GM20000 (cell line): Measurements from ENCODE around the gene ADCY5.

Experiments used
- DNase-seq: peaks from one replicate; pipeline ENCODE4 v3.0.0; 2012; ENCODE audit warnings: low spot score
- CTCF ChIP-seq: IDR thresholded peaks from 2 replicates; pipeline ENCODE4 v1.5.1; 2012; ENCODE audit warnings: mild to moderate bottlenecking, control low read depth; ENCODE audit errors: extremely low read depth, missing control alignments

Gene ADCY5

DNA sequence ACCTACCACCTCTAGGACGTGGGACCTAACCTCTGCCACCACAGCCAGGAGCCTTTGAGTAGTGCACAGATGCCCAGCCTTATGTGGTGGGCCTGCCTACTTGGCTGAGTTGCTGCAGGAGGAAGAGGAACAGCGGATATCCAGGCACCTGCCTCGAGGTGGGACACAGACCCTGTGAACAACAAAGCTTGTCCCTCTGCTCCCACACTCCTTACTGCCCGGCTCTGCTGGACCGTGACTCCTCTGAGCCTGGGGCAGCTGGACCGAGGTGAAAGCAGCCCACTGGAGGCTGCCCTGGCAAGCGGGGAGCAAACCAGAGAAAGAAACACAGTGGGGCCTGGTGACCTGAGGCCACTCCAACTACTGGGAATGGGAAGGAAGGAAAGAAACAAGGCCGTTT, 149.3 kb downstream of the ADCY5 start:
- DNase-seq, result no peak
- no peak for TF ChIP-seq CTCF

GRCh38 chr3:123298903-123299302, 150.0 kb downstream of the ADCY5 start:
- DNase-seq, result no peak
- no peak for TF ChIP-seq CTCF

DNA sequence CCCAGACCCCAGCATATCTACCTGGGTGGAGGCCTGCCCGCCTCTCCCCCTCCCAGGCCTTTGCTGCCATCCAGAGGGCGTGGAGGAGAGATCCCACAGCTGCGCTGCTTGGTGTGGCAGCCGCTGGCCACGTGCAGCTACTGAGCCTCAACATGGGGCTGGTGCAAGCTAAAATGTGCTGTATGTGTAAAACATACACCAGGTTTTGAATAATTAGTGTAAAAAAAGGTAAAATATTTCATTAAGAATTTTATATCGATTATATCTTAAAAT, 151.3 kb downstream of the ADCY5 start:
- TF ChIP-seq CTCF, result no peak
- DNase-seq, result no peak

DNA sequence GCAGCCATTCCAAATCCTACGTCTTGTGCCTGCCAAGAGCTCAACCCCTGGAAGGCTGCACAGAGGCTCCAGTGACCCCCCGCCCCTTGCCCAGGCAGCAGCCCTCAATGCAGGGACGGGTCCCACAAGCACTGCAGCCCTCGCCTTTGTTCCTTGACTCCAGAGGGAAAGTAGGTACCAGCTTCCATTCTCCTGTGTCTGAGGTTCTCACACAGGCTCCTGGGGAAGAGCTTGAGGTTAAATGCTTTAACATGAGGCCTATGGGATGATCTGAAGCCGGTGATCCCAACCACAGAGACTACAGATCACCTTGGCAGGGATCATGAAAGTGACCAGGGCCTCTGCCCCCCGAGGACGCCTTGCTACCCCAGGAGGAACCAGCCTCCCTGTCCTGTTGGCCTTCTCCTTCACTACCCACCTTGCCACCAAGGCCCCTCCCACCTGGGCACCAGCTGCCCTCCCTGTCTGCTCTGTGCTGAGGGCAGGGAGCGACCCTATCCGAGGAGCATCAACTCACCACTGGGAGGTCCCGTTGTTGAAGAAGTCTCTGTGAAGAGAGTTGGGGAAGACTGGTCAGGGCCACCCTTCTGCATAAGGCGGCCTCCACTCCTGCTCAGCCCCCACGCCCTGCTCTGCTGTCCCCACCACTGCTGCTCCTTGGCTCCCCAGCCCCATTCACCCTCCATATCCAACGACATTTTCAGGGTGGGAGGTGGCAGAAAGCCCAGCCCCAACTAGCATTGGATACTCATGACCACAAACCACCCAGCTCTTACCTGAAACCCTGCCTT, 151.9 kb downstream of the ADCY5 start:
- no peak for DNase-seq
- TF ChIP-seq CTCF, result no peak

- TF ChIP-seq CTCF, result no peak
Observed at GRCh38 chr3:123296261-123296660, 152.6 kb downstream of the ADCY5 start.

DNA sequence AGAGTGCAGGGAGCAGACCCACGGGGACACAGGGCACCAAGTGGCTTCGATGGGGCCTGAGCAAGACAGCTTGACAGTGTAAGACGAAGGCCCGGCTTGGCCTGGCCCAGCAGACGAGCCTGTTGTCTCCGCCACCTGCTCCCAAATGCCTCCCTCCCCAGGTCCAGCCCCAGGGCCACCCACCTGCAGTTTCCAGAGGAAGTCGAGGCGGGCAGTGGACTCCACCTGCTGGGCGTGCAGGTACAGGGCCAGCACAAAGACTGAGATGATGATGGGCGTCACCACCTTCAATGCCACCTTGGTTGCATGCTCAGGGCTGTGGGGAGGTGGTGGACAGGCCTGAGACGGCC, 153.0 kb downstream of the ADCY5 start:
- no peak for TF ChIP-seq CTCF
- DNase-seq, result no peak

More at GRCh38 chr3:123296261-123296660, 152.6 kb downstream of the ADCY5 start:
- DNase-seq, result no peak

- TF ChIP-seq CTCF, result no peak
- no peak for DNase-seq
Observed at GRCh38 chr3:123295171-123295900, 153.6 kb downstream of the ADCY5 start.
